K562 (cell line): ENCODE data around the gene HOXB8. TPM values are rescaled to one million over a fixed set of nuclear protein-coding genes. Genes with fewer than 3 reads are reported as not detected.

Source experiments
- ATAC-seq: fragments of 200-7000 bp; cut with Tn5 transposase; 3 replicates; pipeline ENCODE4 v1.9.1; 2020; ENCODE audit warnings: moderate library complexity
- BruUV-seq: library from RNA; stranded (reverse); fragments of 400-500 nt; replicated peaks from 2 replicates; lab custom pipeline; 2021; lab: Mats Ljungman, UMichigan
- CTCF ChIA-PET: fragments of 300-600 bp; formaldehyde crosslinking; extraction: SDS; loops from one replicate; lab custom pipeline; 2021; ENCODE audit warnings: low intra/inter-chr PET ratio; lab: Yijun Ruan, JAX
- POLR2A ChIA-PET: fragments of 300-600, 350-650 bp; sonication (Branson Sonifier 250); formaldehyde crosslinking; extraction: SDS; loops from one replicate; lab custom pipeline; 2021; ENCODE audit warnings: antibody characterized with exemption, inconsistent platforms; lab: Yijun Ruan, JAX
- DNase-seq, 4 experiments: peaks; one replicate each; pipeline versions ENCODE4 v3.0.0 to v3.0.0-alpha.2; 2011 to 2018; ENCODE audit warnings: low spot score in 3 of 4, mixed read lengths in 3 of 4; ENCODE audit errors: extremely low read depth in 1 of 4
- FAIRE-seq: peaks from 2 replicates; lab custom pipeline; 2011; peaks lifted over from hg19 to GRCh38; lab: Jason Lieb, UNC
- H2AFZ ChIP-seq: 2 replicates; pipeline ENCODE4 v1.6.0; 2011; ENCODE audit warnings: low read depth, low read length, control low read depth, inconsistent platforms
- H3K27ac ChIP-seq: fragments of 200-600 bp; 3 replicates; pipeline ENCODE4 v1.8.0; 2011; ENCODE audit warnings: low read depth, mild to moderate bottlenecking, control low read depth, inconsistent platforms, low read length, moderate library complexity, mixed read lengths; ENCODE audit errors: extremely low read depth
- H3K27me3 ChIP-seq, 2 experiments: fragments of 300-600 bp in 1 of 2; 2 replicates in 1 of 2; 3 replicates in 1 of 2; pipeline versions ENCODE4 v1.6.0 to v1.8.0; 2011; ENCODE audit warnings: inconsistent platforms in 2 of 2, low read length in 2 of 2, mild to moderate bottlenecking in 1 of 2, mixed read lengths in 1 of 2, moderate library complexity in 1 of 2; ENCODE audit not compliant: control insufficient read depth in 2 of 2, insufficient read depth in 2 of 2
- H3K36me3 ChIP-seq: fragments of 300-600 bp; 3 replicates; pipeline ENCODE4 v1.8.0; 2011; ENCODE audit warnings: mild to moderate bottlenecking, low read length, inconsistent platforms; ENCODE audit not compliant: control insufficient read depth, insufficient read depth
- H3K4me1 ChIP-seq, 2 experiments: fragments of 200-600 bp in 1 of 2; replicated peaks in 1 of 2; 2 replicates in 1 of 2; 3 replicates in 1 of 2; pipeline versions ENCODE4 v1.5.1 to v1.8.0; 2011; ENCODE audit warnings: inconsistent platforms in 2 of 2, low read length in 2 of 2, mild to moderate bottlenecking in 1 of 2, mixed read lengths in 1 of 2, moderate library complexity in 1 of 2; ENCODE audit not compliant: control insufficient read depth in 2 of 2, insufficient read depth in 2 of 2
- H3K4me2 ChIP-seq: 2 replicates; pipeline ENCODE4 v1.6.1; 2011; ENCODE audit warnings: low read length, control low read depth, inconsistent platforms, mixed read lengths; ENCODE audit not compliant: insufficient read depth
- H3K4me3 ChIP-seq: fragments of 200-600 bp; sonication (generic), shearing (Covaris generic); 2 replicates; pipeline ENCODE4 v1.5.1; 2016; ENCODE audit warnings: control low read depth, inconsistent platforms
- H3K79me2 ChIP-seq: fragments of 200-600 bp; 3 replicates; pipeline ENCODE4 v1.8.0; 2011; ENCODE audit warnings: low read length, inconsistent platforms; ENCODE audit not compliant: control insufficient read depth, insufficient read depth
- H3K9ac ChIP-seq, 2 experiments: 2 replicates each; pipeline versions ENCODE4 v1.6.0 to v1.6.1; 2011; ENCODE audit warnings: low read depth in 2 of 2, low read length in 2 of 2, control low read depth in 1 of 2, inconsistent platforms in 1 of 2, mild to moderate bottlenecking in 1 of 2, mixed read lengths in 1 of 2; ENCODE audit not compliant: insufficient read depth in 1 of 2
- H3K9me1 ChIP-seq: one replicate; pipeline ENCODE4 v1.6.0; 2011; ENCODE audit warnings: inconsistent platforms, mild to moderate bottlenecking, low read length, moderate library complexity; ENCODE audit not compliant: control insufficient read depth, insufficient read depth
- H3K9me3 ChIP-seq: replicated peaks from 2 replicates; pipeline ENCODE4 v1.5.1; 2011; ENCODE audit warnings: low read depth, low read length, inconsistent platforms; ENCODE audit not compliant: control insufficient read depth, insufficient read depth
- H4K20me1 ChIP-seq: replicated peaks from 2 replicates; pipeline ENCODE4 v1.6.1; 2011; ENCODE audit warnings: low read length, inconsistent platforms, mixed read lengths; ENCODE audit not compliant: control insufficient read depth, insufficient read depth
- CC2D1A ChIP-seq: fragments of 450-650 bp; IDR thresholded peaks from 2 replicates; pipeline ENCODE4 v1.6.1; 2017; ENCODE audit warnings: mild to moderate bottlenecking
- NFRKB ChIP-seq: fragments of 450-650 bp; IDR thresholded peaks from 2 replicates; pipeline ENCODE4 v1.6.1; 2016; ENCODE audit warnings: low read depth
- SPI1 ChIP-seq: IDR thresholded peaks from 2 replicates; pipeline ENCODE4 v1.6.1; 2011; ENCODE audit warnings: low read depth, low read length, control low read depth, borderline replicate concordance
- SRSF1 ChIP-seq: fragments of 200-400 bp; formaldehyde crosslinking; IDR thresholded peaks from 2 replicates; pipeline ENCODE4 v1.6.1; 2017; ENCODE audit warnings: mild to moderate bottlenecking, low read depth, low read length, moderate library complexity
- WGBS: fragments of 100-300 bp; shearing (Covaris generic); methylation state at CpG from one replicate; pipeline ENCODE4 v1.1.6; 2016; ENCODE audit warnings: low coverage, mixed read lengths; ENCODE audit not compliant: insufficient coverage; ENCODE audit errors: missing lambda C conversion rate; 5-methylcytosine and 5-hydroxymethylcytosine counted together
- in situ Hi-C: fragments of 300-500 bp; cut with MboI; formaldehyde crosslinking; loops from 4 replicates; pipeline ENCODE4 v1.15.0; 2018; ENCODE audit warnings: inconsistent platforms, mixed read lengths
- intact Hi-C: fragments of 100-400 bp; cut with micrococcal nuclease; formaldehyde crosslinking; loops from 2 replicates; pipeline ENCODE4 v1.14.2; 2022
- polyA plus RNA-seq, 8 experiments: library from polyadenylated mRNA; depleted of rRNA in 4 of 8; stranded (reverse) in 5 of 8; unstranded in 3 of 8; fragments of >200 nt; fragmentation: Nextera tagmentation in 2 of 8; fragmentation: Illumina TruSeq in 1 of 8; extraction: Ambion mirVana in 2 of 8; extraction: Trizol in 1 of 8; gene quantifications; 2 replicates each; pipeline versions ENCODE4 v1.2.1 to v1.2.3, GENCODE V29; 2011 to 2014; ENCODE audit warnings: inconsistent platforms in 1 of 8, missing spikeins in 1 of 8
- total RNA-seq, 7 experiments: library from RNA; depleted of rRNA in 6 of 7; stranded (reverse); fragments of >200 nt in 6 of 7; fragmentation: Illumina TruSeq in 2 of 7; extraction: Trizol in 2 of 7; gene quantifications; 2 replicates each; pipeline versions ENCODE4 v1.2.1 to v1.2.3, GENCODE V29; 2011 to 2021; ENCODE audit warnings: low replicate concordance in 1 of 7

The HOXB8 gene
- total and polyA plus RNA-seq, 9 of the 15 experiments (the other 6 are each of a cell fraction or from before 2014, with no cell fraction given): 0.52 to 23.8 (median 3.6) TPM

DNA sequence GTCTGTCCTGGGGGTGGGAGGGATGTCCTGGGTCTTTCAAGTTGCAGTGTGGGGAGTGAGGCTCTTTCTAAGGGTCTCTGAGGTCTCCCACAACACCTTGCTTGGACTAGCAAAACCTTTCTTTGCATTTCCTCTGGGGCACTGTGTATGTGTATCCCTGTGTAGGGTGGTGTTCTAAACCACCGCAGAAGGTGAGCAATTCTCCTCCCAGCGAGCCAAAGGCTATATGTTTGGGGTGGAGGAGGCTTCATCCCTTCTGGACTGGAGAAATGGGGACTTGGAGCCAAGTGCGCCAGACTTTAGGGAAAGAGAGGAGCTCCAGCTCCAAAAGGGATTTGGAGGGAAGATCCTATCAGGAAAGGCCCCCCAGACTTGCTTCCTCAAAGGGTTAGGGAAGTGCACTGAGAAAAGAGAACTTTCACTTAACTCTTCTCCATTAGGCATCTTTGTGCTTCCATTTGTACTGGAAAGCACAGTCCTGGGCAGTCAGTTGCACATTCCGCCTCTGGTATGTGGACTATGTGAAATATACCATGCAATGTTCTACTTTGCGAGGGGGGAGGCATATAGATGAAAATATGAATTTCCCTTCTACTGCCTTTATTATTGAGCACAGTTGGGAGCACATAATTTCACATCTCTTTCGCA, 29.9 kb upstream of the HOXB8 start:
- peaks cover 41% of the 10 kb centered on the region for H3K79me2 ChIP-seq
- H4K20me1 ChIP-seq: no peaks in the 10 kb centered on the region
- no peaks in the 10 kb centered on the region for H3K27me3 ChIP-seq
- ATAC-seq (no peak), FAIRE-seq (no peak)
- ChIA-PET POLR2A (interaction anchor here (1.3 to 1.7 kb wide), 2 partner anchors 10 to 13 kb away, joined by 3 to 8 read pairs; no protein-coding TSS in a partner anchor), CTCF (no interaction called here)
- BruUV-seq: no TSS peak
- H3K9me3 ChIP-seq: no peaks in the 10 kb centered on the region
- H3K27ac ChIP-seq: peak overlapping the region; percentile 15; the same call in 2 of the 3 replicates
- in situ Hi-C loops: no loop called here
- intact Hi-C loops: no loop called here
- H3K4me2 ChIP-seq: peak overlapping the region; percentile 73
- TF ChIP-seq SPI1 (peak; percentile 48; the same call in 1 of the 2 replicates), NFRKB (no peak), SRSF1 (no peak)
- TF ChIP-seq, all 486 proteins: peak for 1
- Histone ChIP-seq H3K4me3 (peak overlapping the region; percentile 56), H3K4me1 (peaks cover 15 to 39% of the 10 kb centered on the region in 2 experiments; a peak in 4 of 5 replicates), H2AFZ (no peak overlapping the region), H3K9ac (peak overlapping the region; percentile 45 to 70; a peak in 3 of 4 replicates), H3K9me1 (no peaks in the 10 kb centered on the region), H3K36me3 (no peaks in the 10 kb centered on the region)
- DNase-seq: no peak
- WGBS: 43% methylated on average over 6 of the region's 6 CpGs

DNA sequence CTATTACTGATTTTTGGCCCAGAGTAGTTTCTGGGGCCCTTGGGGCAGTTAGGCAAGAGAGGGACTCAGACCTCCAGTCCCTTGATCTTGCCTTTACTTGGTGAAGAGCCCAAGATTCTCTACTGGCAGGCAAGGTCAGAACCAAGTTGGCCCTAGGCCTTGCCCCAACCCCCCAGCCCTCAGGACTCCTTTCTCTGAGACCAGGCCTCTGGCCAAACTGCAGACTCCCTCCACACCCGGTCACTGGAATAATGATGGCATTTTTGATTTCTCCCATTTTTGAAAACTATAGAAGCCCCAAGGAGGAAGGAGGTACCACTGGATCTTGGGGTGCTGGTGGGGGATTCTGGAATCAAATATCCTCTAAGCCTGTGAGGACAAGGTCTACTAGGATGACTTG, 29.1 kb upstream of the HOXB8 start:
- WGBS: 31% methylated on average over 1 of the region's 1 CpG
- intact Hi-C loops: no loop called here
- no peak for DNase-seq
- Histone ChIP-seq H3K4me1 (peaks cover 23 to 42% of the 10 kb centered on the region in 2 experiments; a peak in 4 of 5 replicates), H3K9me1 (peaks cover 4% of the 10 kb centered on the region), H3K4me3 (no peak overlapping the region), H3K9ac (peak overlapping the region in 1 of 2 experiments; percentile 52; a peak in 1 of 4 replicates), H3K9me3 (no peaks in the 10 kb centered on the region), H3K27ac (no peak overlapping the region), H3K27me3 (no peaks in the 10 kb centered on the region), H3K79me2 (peaks cover 41% of the 10 kb centered on the region), H2AFZ (no peak overlapping the region), H4K20me1 (no peaks in the 10 kb centered on the region), H3K36me3 (no peaks in the 10 kb centered on the region), H3K4me2 (no peak overlapping the region)
- POLR2A ChIA-PET: interaction anchor here (1.3 to 1.7 kb wide), 2 partner anchors 11 to 12 kb away, joined by 3 to 8 read pairs; no protein-coding TSS in a partner anchor
- BruUV-seq: no TSS peak
- CTCF ChIA-PET: no interaction called here
- in situ Hi-C loops: no loop called here
- no peak for ATAC-seq
- no peak for FAIRE-seq
- no peak for TF ChIP-seq CC2D1A
